GM18499 (cell line): ENCODE data around the gene SORBS2.

Experiments
- ATAC-seq: cut with Tn5 transposase; IDR thresholded peaks from one replicate; pipeline ENCODE4 v1.9.1; 2021; ENCODE audit warnings: moderate number of reproducible peaks; ENCODE audit not compliant: insufficient read depth, unreplicated experiment

SORBS2 gene

DNA sequence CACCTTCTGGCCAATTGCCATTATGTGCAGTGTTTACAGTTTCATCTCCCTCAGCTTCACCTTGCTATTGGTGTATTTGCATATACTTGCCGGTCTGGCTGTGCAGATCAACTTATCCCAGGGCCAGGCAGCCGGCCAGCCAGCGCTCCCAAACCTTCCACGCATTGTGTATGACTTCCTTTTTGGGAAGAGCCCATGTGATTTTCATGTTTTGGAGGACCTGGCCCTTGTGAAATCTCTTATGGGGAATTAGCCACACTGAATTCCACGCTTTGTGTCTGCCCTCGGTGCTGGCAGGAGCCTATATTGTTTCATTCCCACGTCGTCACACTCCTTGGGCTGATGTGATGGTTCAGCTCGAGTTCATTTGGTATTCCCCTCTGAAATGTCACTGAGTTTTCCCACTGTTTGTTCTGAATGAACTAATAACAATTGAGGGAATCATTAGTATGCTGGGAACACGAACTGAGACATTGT lies 270.7 kb downstream of the SORBS2 start:
- ATAC-seq, result no peak

DNA sequence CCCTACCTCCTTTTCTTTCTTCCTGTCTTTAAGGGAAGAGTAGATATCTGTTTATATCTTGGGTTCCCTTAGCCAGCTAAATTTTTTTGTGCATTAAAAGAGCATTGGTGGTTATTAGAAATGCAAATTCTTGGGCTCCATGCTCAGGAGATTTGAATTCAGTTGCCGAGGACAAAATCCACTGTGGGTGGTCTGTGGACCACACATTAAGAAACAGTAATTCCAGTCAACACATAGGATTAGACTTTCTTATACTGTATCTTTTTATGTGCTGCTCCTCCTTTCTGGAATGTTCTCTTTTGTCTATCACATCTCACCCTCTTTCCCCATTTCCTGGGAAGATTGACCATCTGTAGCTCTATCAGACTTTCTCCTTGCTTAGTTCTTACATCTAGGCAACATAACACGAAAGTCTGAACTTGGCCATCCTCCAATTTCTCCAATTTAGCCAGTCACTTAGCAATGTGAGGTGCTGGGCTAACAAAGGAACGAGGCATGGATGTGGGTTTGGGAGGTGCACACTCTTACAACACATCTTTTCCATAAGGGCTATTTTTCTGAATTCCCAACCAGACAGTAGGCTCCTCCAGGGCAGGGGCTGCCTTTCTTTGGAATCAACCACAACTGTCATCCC lies 271.4 kb downstream of the SORBS2 start:
- ATAC-seq, result no peak

DNA sequence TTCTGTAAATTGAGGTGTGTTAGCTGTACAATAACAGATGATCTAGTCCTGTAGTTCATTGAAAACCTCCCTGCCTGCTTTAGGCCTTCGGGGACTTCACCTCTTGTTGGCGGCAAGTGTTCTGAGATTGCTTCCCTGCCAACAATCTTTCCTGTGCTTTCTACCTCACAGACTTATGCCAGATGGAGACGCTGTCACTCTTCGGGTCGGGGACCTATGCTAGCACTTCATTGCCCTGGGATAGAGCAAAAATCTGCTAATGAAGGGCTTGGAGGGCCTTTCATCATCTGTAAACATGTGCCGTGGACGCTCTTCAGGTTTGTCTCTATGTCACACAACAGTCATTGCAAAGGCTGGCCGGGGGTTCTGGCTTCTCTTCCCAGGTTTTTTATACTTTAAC lies 272.0 kb downstream of the SORBS2 start:
- ATAC-seq, result no peak

DNA sequence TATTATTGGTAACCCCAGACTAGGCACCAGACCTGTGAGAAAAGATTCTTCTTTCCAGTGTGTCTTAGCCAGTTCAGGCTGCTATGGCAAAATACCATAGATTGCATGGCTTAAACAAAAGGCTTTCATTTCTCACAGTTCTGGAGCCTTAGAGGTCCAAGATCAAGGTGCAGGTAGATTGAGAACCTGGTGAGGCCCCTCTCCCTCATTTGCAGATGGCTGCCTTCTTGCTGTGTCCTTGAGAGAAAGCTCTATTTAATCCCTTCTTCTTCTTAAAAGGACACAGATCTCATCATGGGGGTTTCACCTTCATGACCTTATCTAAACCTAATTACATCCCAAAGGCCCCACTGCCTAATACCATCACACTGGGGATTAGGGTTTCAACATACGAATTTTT lies 273.2 kb downstream of the SORBS2 start:
- no peak for ATAC-seq

DNA sequence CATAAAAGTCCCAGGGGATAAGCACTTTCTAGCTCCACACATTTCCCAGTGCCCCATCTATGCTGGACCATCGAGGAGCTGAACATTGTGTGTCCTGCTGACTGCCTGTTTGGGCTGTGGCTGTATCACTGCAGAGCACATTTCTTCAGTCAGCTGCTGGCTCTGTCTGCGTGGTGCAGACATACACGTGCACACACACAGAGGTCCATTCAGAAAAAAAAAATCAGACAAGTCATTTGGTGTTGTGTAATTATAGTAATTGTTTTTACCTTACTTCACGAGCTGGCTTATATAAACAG lies 275.6 kb downstream of the SORBS2 start:
- ATAC-seq, result no peak

DNA sequence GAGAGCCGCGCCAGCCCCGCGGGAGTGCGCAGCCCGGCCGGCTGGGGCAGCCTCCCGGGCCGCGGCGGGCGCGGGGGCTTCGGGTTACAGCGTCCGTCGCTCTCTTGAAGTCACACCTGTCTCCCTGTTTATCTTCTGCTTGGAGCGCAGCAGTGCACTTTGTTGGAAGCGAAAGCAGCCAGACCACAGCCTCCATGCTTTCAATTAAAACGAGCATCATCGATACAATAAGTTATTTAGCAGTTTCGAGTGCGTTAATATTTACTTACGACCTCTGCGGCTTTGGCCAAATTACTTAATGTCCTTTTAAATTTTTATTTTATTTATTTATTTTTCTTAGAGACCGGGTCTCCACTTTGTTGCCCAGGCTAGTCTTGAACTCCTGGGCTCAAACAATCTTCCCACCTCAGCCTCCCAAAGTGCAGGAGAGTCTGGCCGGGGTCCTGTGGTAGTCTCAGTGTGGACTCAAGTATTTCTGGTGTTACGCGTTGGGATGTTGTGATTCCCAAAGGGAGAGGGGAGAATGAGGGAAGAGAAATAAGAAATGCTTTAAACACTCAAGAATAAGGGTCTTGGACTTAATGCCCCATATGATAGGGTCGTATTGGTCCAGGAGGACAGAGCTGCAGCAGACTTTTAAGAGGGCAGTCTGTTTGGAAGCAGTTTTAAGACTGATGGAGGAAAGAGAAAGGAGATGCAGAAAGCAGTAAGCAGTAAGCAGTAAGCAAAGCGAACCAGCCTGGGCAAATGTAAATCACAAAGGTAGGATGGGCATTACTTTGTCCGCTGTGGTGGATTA lies 276.2 kb downstream of the SORBS2 start:
- no peak for ATAC-seq
